ENCODE data around the gene EBF3. TPM values are rescaled to one million over a fixed set of nuclear protein-coding genes. Genes with fewer than 3 reads are reported as not detected.

EBF3 gene
- total and polyA plus RNA-seq, 4 experiments from 2014 or later: not detected

GRCh38 chr10:130003166-130003565 lies 39.1 kb upstream of the EBF3 start:
- no peak overlapping the region for H3K4me3 ChIP-seq (ENCODE audit: low read length in 2 of 2)
- peaks cover 4 to 7% of the 10 kb centered on the region in 2 donors for H3K27me3 Mint-ChIP-seq
- no peaks in the 10 kb centered on the region for H3K36me3 Mint-ChIP-seq
- H3K4me1 Mint-ChIP-seq: no peaks in the 10 kb centered on the region
- no peaks in the 10 kb centered on the region for H3K4me1 ChIP-seq (ENCODE audit: insufficient read depth, low read length)
- H3K27ac ChIP-seq (ENCODE audit: low read depth, low read length): no peak overlapping the region
- DNase-seq: no peak
- H3K9me3 ChIP-seq (ENCODE audit: control insufficient read depth in 1 of 2, low read length in 2 of 2): no peaks in the 10 kb centered on the region
- H3K36me3 ChIP-seq (ENCODE audit: insufficient read depth, low read length): no peaks in the 10 kb centered on the region
- ChIA-PET POLR2A (ENCODE audit: partially characterized antibody) (no interaction called here), CTCF (ENCODE audit: partially characterized antibody) (interaction anchor here (1.1 kb wide), 1 partner anchor 9 kb away, joined by 3 read pairs; no protein-coding TSS in a partner anchor)
- no peak overlapping the region for H3K4me3 Mint-ChIP-seq
- H3K27me3 ChIP-seq (ENCODE audit: insufficient read depth, low read length): no peaks in the 10 kb centered on the region
- intact Hi-C loops (cut with micrococcal nuclease): no loop called here
- H3K9me3 Mint-ChIP-seq: peaks cover 0 to 22% (median 7%) of the 10 kb centered on the region in 8 donors
- H3K27ac Mint-ChIP-seq: no peak overlapping the region

- no peak for DNase-seq
- intact Hi-C loops (cut with micrococcal nuclease): no loop called here
- Mint-ChIP-seq H3K27ac (no peak overlapping the region), H3K4me3 (no peak overlapping the region), H3K27me3 (peaks cover 4 to 5% of the 10 kb centered on the region in 2 donors), H3K9me3 (peaks cover 0 to 26% (median 11%) of the 10 kb centered on the region in 8 donors), H3K4me1 (no peaks in the 10 kb centered on the region), H3K36me3 (no peaks in the 10 kb centered on the region)
- POLR2A ChIA-PET (ENCODE audit: partially characterized antibody): no interaction called here
- no peak overlapping the region for H3K27ac ChIP-seq (ENCODE audit: low read depth, low read length)
- no peaks in the 10 kb centered on the region for H3K27me3 ChIP-seq (ENCODE audit: insufficient read depth, low read length)
- CTCF ChIA-PET (ENCODE audit: partially characterized antibody): interaction anchor here (1.1 kb wide), 1 partner anchor 9 kb away, joined by 3 read pairs; no protein-coding TSS in a partner anchor
- H3K4me3 ChIP-seq (ENCODE audit: low read length in 2 of 2): no peak overlapping the region
- no peaks in the 10 kb centered on the region for H3K36me3 ChIP-seq (ENCODE audit: insufficient read depth, low read length)
- no peaks in the 10 kb centered on the region for H3K9me3 ChIP-seq (ENCODE audit: control insufficient read depth in 1 of 2, low read length in 2 of 2)
- no peaks in the 10 kb centered on the region for H3K4me1 ChIP-seq (ENCODE audit: insufficient read depth, low read length)
Observed at GRCh38 chr10:130002606-130003005, 38.5 kb upstream of the EBF3 start.

- peaks cover 4% of the 10 kb centered on the region in 2 donors for H3K27me3 Mint-ChIP-seq
- CTCF ChIA-PET (ENCODE audit: partially characterized antibody): no interaction called here
Observed at GRCh38 chr10:130000918-130001317, 36.8 kb upstream of the EBF3 start.

GRCh38 chr10:129999140-129999539 lies 35.1 kb upstream of the EBF3 start:
- Mint-ChIP-seq H3K27me3 (peaks cover 8 to 9% of the 10 kb centered on the region in 2 donors), H3K27ac (no peak overlapping the region), H3K9me3 (peaks cover 0 to 18% (median 9%) of the 10 kb centered on the region in 8 donors), H3K4me3 (no peak overlapping the region), H3K36me3 (no peaks in the 10 kb centered on the region), H3K4me1 (no peaks in the 10 kb centered on the region)
- intact Hi-C loops (cut with micrococcal nuclease): no loop called here
- H3K27me3 ChIP-seq (ENCODE audit: insufficient read depth, low read length): no peaks in the 10 kb centered on the region
- no peak overlapping the region for H3K4me3 ChIP-seq (ENCODE audit: low read length in 2 of 2)
- no peaks in the 10 kb centered on the region for H3K9me3 ChIP-seq (ENCODE audit: control insufficient read depth in 1 of 2, low read length in 2 of 2)
- H3K4me1 ChIP-seq (ENCODE audit: insufficient read depth, low read length): no peaks in the 10 kb centered on the region
- H3K27ac ChIP-seq (ENCODE audit: low read depth, low read length): no peak overlapping the region
- H3K36me3 ChIP-seq (ENCODE audit: insufficient read depth, low read length): no peaks in the 10 kb centered on the region
- no peak for DNase-seq
- ChIA-PET POLR2A (ENCODE audit: partially characterized antibody) (no interaction called here), CTCF (ENCODE audit: partially characterized antibody) (no interaction called here)

More at GRCh38 chr10:130000918-130001317, 36.8 kb upstream of the EBF3 start:
- Mint-ChIP-seq H3K27ac (no peak overlapping the region), H3K4me1 (no peaks in the 10 kb centered on the region), H3K36me3 (no peaks in the 10 kb centered on the region), H3K4me3 (no peak overlapping the region), H3K9me3 (peaks cover 0 to 26% (median 11%) of the 10 kb centered on the region in 8 donors)
- Histone ChIP-seq H3K4me3 (ENCODE audit: low read length in 2 of 2) (no peak overlapping the region), H3K9me3 (ENCODE audit: control insufficient read depth in 1 of 2, low read length in 2 of 2) (no peaks in the 10 kb centered on the region), H3K27ac (ENCODE audit: low read depth, low read length) (no peak overlapping the region), H3K4me1 (ENCODE audit: insufficient read depth, low read length) (no peaks in the 10 kb centered on the region), H3K36me3 (ENCODE audit: insufficient read depth, low read length) (no peaks in the 10 kb centered on the region), H3K27me3 (ENCODE audit: insufficient read depth, low read length) (no peaks in the 10 kb centered on the region)
- POLR2A ChIA-PET (ENCODE audit: partially characterized antibody): no interaction called here
- no peak for DNase-seq
- intact Hi-C loops (cut with micrococcal nuclease): no loop called here

GRCh38 chr10:129993621-129994020 lies 29.5 kb upstream of the EBF3 start:
- Mint-ChIP-seq H3K27me3 (peaks cover 22 to 27% of the 10 kb centered on the region in 2 donors), H3K9me3 (peaks cover 5 to 36% (median 20%) of the 10 kb centered on the region in 8 donors), H3K36me3 (no peaks in the 10 kb centered on the region), H3K27ac (no peak overlapping the region), H3K4me3 (no peak overlapping the region), H3K4me1 (no peaks in the 10 kb centered on the region)
- Histone ChIP-seq H3K27ac (ENCODE audit: low read depth, low read length) (no peak overlapping the region), H3K27me3 (ENCODE audit: insufficient read depth, low read length) (no peaks in the 10 kb centered on the region), H3K4me1 (ENCODE audit: insufficient read depth, low read length) (no peaks in the 10 kb centered on the region), H3K9me3 (ENCODE audit: control insufficient read depth in 1 of 2, low read length in 2 of 2) (no peaks in the 10 kb centered on the region), H3K4me3 (ENCODE audit: low read length in 2 of 2) (no peak overlapping the region), H3K36me3 (ENCODE audit: insufficient read depth, low read length) (no peaks in the 10 kb centered on the region)
- intact Hi-C loops (cut with micrococcal nuclease): no loop called here
- no peak for DNase-seq
- ChIA-PET CTCF (ENCODE audit: partially characterized antibody) (no interaction called here), POLR2A (ENCODE audit: partially characterized antibody) (no interaction called here)

- DNase-seq: no peak
- intact Hi-C loops (cut with micrococcal nuclease): no loop called here
- peaks cover 0 to 1% of the 10 kb centered on the region in 2 donors for H3K36me3 Mint-ChIP-seq
Observed at GRCh38 chr10:129992356-129992755, 28.3 kb upstream of the EBF3 start.

GRCh38 chr10:129982825-129983224 lies 18.8 kb upstream of the EBF3 start:
- no peaks in the 10 kb centered on the region for H3K4me1 ChIP-seq (ENCODE audit: insufficient read depth, low read length)
- Mint-ChIP-seq H3K4me3 (peak overlapping the region in 1 of 8 donors; percentile 50), H3K27me3 (peaks cover 38 to 40% of the 10 kb centered on the region in 2 donors), H3K27ac (no peak overlapping the region), H3K36me3 (peaks cover 3 to 6% of the 10 kb centered on the region in 2 donors), H3K4me1 (no peaks in the 10 kb centered on the region), H3K9me3 (peaks cover 10 to 60% (median 39%) of the 10 kb centered on the region in 8 donors)
- ChIA-PET CTCF (ENCODE audit: partially characterized antibody) (no interaction called here), POLR2A (ENCODE audit: partially characterized antibody) (no interaction called here)
- intact Hi-C loops (cut with micrococcal nuclease): no loop called here
- no peaks in the 10 kb centered on the region for H3K9me3 ChIP-seq (ENCODE audit: control insufficient read depth in 1 of 2, low read length in 2 of 2)
- no peaks in the 10 kb centered on the region for H3K27me3 ChIP-seq (ENCODE audit: insufficient read depth, low read length)
- no peak overlapping the region for H3K27ac ChIP-seq (ENCODE audit: low read depth, low read length)
- no peak for DNase-seq
- no peak overlapping the region for H3K4me3 ChIP-seq (ENCODE audit: low read length in 2 of 2)
- no peaks in the 10 kb centered on the region for H3K36me3 ChIP-seq (ENCODE audit: insufficient read depth, low read length)

More at GRCh38 chr10:129992356-129992755, 28.3 kb upstream of the EBF3 start:
- H3K4me1 ChIP-seq (ENCODE audit: insufficient read depth, low read length): no peaks in the 10 kb centered on the region
- no peaks in the 10 kb centered on the region for H3K27me3 ChIP-seq (ENCODE audit: insufficient read depth, low read length)
- no peak overlapping the region for H3K4me3 ChIP-seq (ENCODE audit: low read length in 2 of 2)
- Mint-ChIP-seq H3K27ac (no peak overlapping the region), H3K4me1 (no peaks in the 10 kb centered on the region), H3K27me3 (peaks cover 29 to 30% of the 10 kb centered on the region in 2 donors), H3K9me3 (peaks cover 9 to 38% (median 23%) of the 10 kb centered on the region in 8 donors), H3K4me3 (no peak overlapping the region)
- POLR2A ChIA-PET (ENCODE audit: partially characterized antibody): no interaction called here
- no peaks in the 10 kb centered on the region for H3K36me3 ChIP-seq (ENCODE audit: insufficient read depth, low read length)
- H3K9me3 ChIP-seq (ENCODE audit: control insufficient read depth in 1 of 2, low read length in 2 of 2): no peaks in the 10 kb centered on the region
- no peak overlapping the region for H3K27ac ChIP-seq (ENCODE audit: low read depth, low read length)
- CTCF ChIA-PET (ENCODE audit: partially characterized antibody): no interaction called here
